GM13977 (cell line): ENCODE results near the gene MAMSTR.

Experiments used
- DNase-seq: peaks from one replicate; pipeline ENCODE4 v3.0.0; 2012; ENCODE audit warnings: low spot score
- in situ Hi-C: fragments of 300-500 bp; cut with MboI; formaldehyde crosslinking; loops from one replicate; pipeline ENCODE4 v1.12.0; 2022; ENCODE audit warnings: low sequenced_read_pairs, low pct_unique_long_range_greater_than_20kb, mixed read lengths, inconsistent platforms; ENCODE audit not compliant: unreplicated experiment
- TF ChIP-seq, protein P1 (sequence below): IDR thresholded peaks from 2 replicates; pipeline ENCODE4 v1.5.1; 2012; ENCODE audit warnings: mild to moderate bottlenecking, control low read depth; ENCODE audit not compliant: insufficient read depth; ENCODE audit errors: extremely low read depth, missing control alignments

The MAMSTR gene

GRCh38 chr19:48711106-48711662, 8.3 kb downstream of the MAMSTR start:
- no peak for DNase-seq
- TF ChIP-seq, protein P1, sequence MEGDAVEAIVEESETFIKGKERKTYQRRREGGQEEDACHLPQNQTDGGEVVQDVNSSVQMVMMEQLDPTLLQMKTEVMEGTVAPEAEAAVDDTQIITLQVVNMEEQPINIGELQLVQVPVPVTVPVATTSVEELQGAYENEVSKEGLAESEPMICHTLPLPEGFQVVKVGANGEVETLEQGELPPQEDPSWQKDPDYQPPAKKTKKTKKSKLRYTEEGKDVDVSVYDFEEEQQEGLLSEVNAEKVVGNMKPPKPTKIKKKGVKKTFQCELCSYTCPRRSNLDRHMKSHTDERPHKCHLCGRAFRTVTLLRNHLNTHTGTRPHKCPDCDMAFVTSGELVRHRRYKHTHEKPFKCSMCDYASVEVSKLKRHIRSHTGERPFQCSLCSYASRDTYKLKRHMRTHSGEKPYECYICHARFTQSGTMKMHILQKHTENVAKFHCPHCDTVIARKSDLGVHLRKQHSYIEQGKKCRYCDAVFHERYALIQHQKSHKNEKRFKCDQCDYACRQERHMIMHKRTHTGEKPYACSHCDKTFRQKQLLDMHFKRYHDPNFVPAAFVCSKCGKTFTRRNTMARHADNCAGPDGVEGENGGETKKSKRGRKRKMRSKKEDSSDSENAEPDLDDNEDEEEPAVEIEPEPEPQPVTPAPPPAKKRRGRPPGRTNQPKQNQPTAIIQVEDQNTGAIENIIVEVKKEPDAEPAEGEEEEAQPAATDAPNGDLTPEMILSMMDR = no peak
- in situ Hi-C loops = no loop called here

GRCh38 chr19:48708471-48708870, 11.1 kb downstream of the MAMSTR start:
- TF ChIP-seq, protein P1 = no peak
- in situ Hi-C loops = no loop called here
- no peak for DNase-seq

GRCh38 chr19:48705431-48705830, 14.1 kb downstream of the MAMSTR start:
- in situ Hi-C loops = no loop called here
- no peak for DNase-seq
- TF ChIP-seq, protein P1 = no peak

DNA sequence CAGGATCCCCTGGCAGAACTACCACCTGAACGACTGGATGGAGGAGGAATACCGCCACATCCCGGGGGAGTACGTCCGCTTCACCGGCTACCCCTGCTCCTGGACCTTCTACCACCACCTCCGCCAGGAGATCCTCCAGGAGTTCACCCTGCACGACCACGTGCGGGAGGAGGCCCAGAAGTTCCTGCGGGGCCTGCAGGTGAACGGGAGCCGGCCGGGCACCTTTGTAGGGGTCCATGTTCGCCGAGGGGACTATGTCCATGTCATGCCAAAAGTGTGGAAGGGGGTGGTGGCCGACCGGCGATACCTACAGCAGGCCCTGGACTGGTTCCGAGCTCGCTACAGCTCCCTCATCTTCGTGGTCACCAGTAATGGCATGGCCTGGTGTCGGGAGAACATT, 16.2 kb downstream of the MAMSTR start:
- TF ChIP-seq, protein P1 = no peak
- no peak for DNase-seq
- in situ Hi-C loops = no loop called here

GRCh38 chr19:48702701-48703100, 16.8 kb downstream of the MAMSTR start:
- DNase-seq = no peak
- TF ChIP-seq, protein P1 = no peak
- in situ Hi-C loops = no loop called here

- in situ Hi-C loops = no loop called here
- no peak for DNase-seq
- TF ChIP-seq, protein P1 = no peak
Measured at GRCh38 chr19:48698046-48698445, 21.5 kb downstream of the MAMSTR start.

- TF ChIP-seq, protein P1 = no peak
- DNase-seq = no peak
- in situ Hi-C loops = no loop called here
Measured at GRCh38 chr19:48696353-48697010, 23.0 kb downstream of the MAMSTR start.
